A549 (cell line): ENCODE results near the gene GIT1. TPM values are rescaled to one million over a fixed set of nuclear protein-coding genes. Genes with fewer than 3 reads are reported as not detected.

Experiments used
- ATAC-seq, 2 experiments: fragments of 200-7000 bp in 1 of 2; fragments of >200 bp in 1 of 2; cut with Nextera tagmentation in 1 of 2; cut with Tn5 transposase in 1 of 2; 3 replicates each; pipeline versions ENCODE4 v1.8.0 to v1.9.1; 2018 to 2020; ENCODE audit warnings: mild to moderate bottlenecking in 1 of 2, moderate library complexity in 1 of 2
- CTCF ChIA-PET: fragments of 300-600 bp; sonication (Branson Sonifier 250); formaldehyde crosslinking; extraction: SDS; loops from one replicate; lab custom pipeline; 2021; ENCODE audit warnings: antibody characterized with exemption, inconsistent platforms; lab: Yijun Ruan, JAX
- POLR2A ChIA-PET: fragments of 350-600 bp; formaldehyde crosslinking; extraction: SDS; loops from one replicate; lab custom pipeline; 2021; ENCODE audit warnings: antibody characterized with exemption, inconsistent platforms; lab: Yijun Ruan, JAX
- DNase-seq, 2 experiments: peaks; one replicate each; pipeline versions ENCODE4 v3.0.0 to v3.0.0-alpha.2; 2011 to 2016; ENCODE audit warnings: low read depth in 1 of 2, low spot score in 1 of 2
- FAIRE-seq: peaks from 2 replicates; lab custom pipeline; 2011; peaks lifted over from hg19 to GRCh38; lab: Jason Lieb, UNC
- H3K27ac ChIP-seq, 2 experiments: fragments of >200 bp; sonication (Bioruptor Twin); formaldehyde crosslinking; 3 replicates each; pipeline ENCODE4 v1.5.1; 2016 to 2017
- H3K4me1 ChIP-seq: fragments of >200 bp; sonication (Bioruptor Twin); formaldehyde crosslinking; 3 replicates; pipeline ENCODE4 v1.6.1; 2016
- H3K4me2 ChIP-seq: fragments of >200 bp; sonication (Bioruptor Twin); formaldehyde crosslinking; 3 replicates; pipeline ENCODE4 v1.6.1; 2016
- H3K4me3 ChIP-seq: fragments of >200 bp; sonication (Bioruptor Twin); formaldehyde crosslinking; 3 replicates; pipeline ENCODE4 v1.5.1; 2016
- H3K9me3 ChIP-seq: fragments of >200 bp; sonication (Bioruptor Twin); formaldehyde crosslinking; 3 replicates; pipeline ENCODE4 v1.6.1; 2016
- ATOH8 ChIP-seq: fragments of 250-450 bp; sonication (Bioruptor Pico); IDR thresholded peaks from 2 replicates; pipeline ENCODE4 v1.5.0; 2020; ENCODE audit warnings: low read depth, mild to moderate bottlenecking, moderate library complexity
- CEBPB ChIP-seq, 2 experiments: fragments of >200 bp in 1 of 2; sonication (Bioruptor Twin) in 1 of 2; formaldehyde crosslinking in 1 of 2; IDR thresholded peaks; 2 replicates each; pipeline ENCODE4 v1.6.1; 2012 to 2016
- ESRRA ChIP-seq: fragments of 150-350 bp; IDR thresholded peaks from 2 replicates; pipeline ENCODE4 v1.6.1; 2014; ENCODE audit warnings: mild to moderate bottlenecking, low read length, borderline replicate concordance
- FOXS1 ChIP-seq: fragments of 250-450 bp; sonication (Bioruptor Pico); IDR thresholded peaks from 2 replicates; pipeline ENCODE4 v1.5.0; 2020; ENCODE audit warnings: mild to moderate bottlenecking, moderate library complexity
- HOXB5 ChIP-seq: fragments of 250-450 bp; sonication (Bioruptor Pico); IDR thresholded peaks from 2 replicates; pipeline ENCODE4 v1.5.0; 2020; ENCODE audit warnings: mild to moderate bottlenecking, moderate library complexity
- JUNB ChIP-seq: fragments of >200 bp; sonication (Bioruptor Twin); formaldehyde crosslinking; IDR thresholded peaks from 2 replicates; pipeline ENCODE4 v1.6.1; 2016
- MAFK ChIP-seq: fragments of 450-650 bp; IDR thresholded peaks from 2 replicates; pipeline ENCODE4 v1.6.1; 2014; ENCODE audit not compliant: partially characterized antibody
- TP53 ChIP-seq: fragments of 250-450 bp; sonication (Bioruptor Pico); IDR thresholded peaks from 2 replicates; pipeline ENCODE4 v1.5.0; 2021; ENCODE audit warnings: mild to moderate bottlenecking, moderate library complexity
- WGBS: methylation state at CpG from one replicate; pipeline ENCODE4 v1.1.6; 2017; ENCODE audit errors: missing lambda C conversion rate; 5-methylcytosine and 5-hydroxymethylcytosine counted together
- polyA plus RNA-seq, 4 experiments: library from polyadenylated mRNA; depleted of rRNA in 3 of 4; stranded (reverse); fragments of >200 nt; fragmentation: RNase III in 1 of 4; extraction: RNeasy Plus Mini Kit Qiagen cat#74134 plus additional on column Dnase treatment in 1 of 4; gene quantifications; 2 replicates in 3 of 4; 3 replicates in 1 of 4; pipeline ENCODE4 v1.2.3, GENCODE V29; 2011 to 2017

The GIT1 gene
- polyA plus RNA-seq, 2 of the 4 experiments (the other 2 are of a cell fraction): 47.8 to 53.0 TPM

DNA sequence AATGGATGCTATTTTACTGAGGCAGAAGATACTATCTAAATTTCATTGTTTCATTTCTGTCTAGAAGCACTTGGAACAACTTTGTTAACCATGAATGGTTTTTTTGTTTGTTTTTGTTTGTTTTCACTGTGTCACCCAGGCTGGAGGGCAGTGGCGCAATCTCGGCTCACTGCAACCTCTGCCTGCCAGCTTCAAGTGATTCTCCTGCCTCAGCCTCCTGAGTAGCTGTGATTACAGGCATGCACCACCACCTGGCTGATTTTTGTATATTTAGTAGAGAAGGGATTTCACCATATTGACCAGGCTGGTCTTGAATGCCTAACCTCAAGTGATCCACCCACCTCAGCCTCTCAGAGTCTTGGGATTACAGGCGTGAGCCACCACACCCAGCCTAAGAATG is 63.1 kb downstream of the GIT1 start:
- Histone ChIP-seq H3K27ac (no peak overlapping the region; a peak in 1 of 6 replicates), H3K4me2 (peak overlapping the region; percentile 23; the same call in 1 of the 3 replicates), H3K9me3 (no peaks in the 10 kb centered on the region), H3K4me3 (no peak overlapping the region), H3K4me1 (peaks cover 7% of the 10 kb centered on the region)
- FAIRE-seq: no peak
- CTCF ChIA-PET: interaction anchor here (0.6 to 2.9 kb wide), 3 partner anchors 10 to 1230 kb away, joined by 3 to 19 read pairs (median 11); no protein-coding TSS in a partner anchor
- peak in 1 of 2 experiments; percentile 52 for DNase-seq
- peak; percentile 64 to 90 for TF ChIP-seq CEBPB (IDR thresholded peaks at IDR 0.05)
- TF ChIP-seq HOXB5: no peak
- WGBS: 73% methylated on average over 3 of the region's 3 CpGs
- ATAC-seq: peak in 1 of 2 experiments; percentile 72; a peak in 3 of 6 replicates
- POLR2A ChIA-PET: no interaction called here

- H3K27ac ChIP-seq: no peak overlapping the region
- WGBS: 90% methylated on average over 3 of the region's 3 CpGs
- no peak for TF ChIP-seq JUNB
- TF ChIP-seq ESRRA: no peak
- TF ChIP-seq TP53 (CRISPR knock-in tag): no peak
- peak; percentile 84 for TF ChIP-seq MAFK
- TF ChIP-seq FOXS1 (CRISPR knock-in tag): no peak
- no peak for TF ChIP-seq ATOH8 (CRISPR knock-in tag)
- H3K9me3 ChIP-seq: no peaks in the 10 kb centered on the region
- ChIA-PET POLR2A (no interaction called here), CTCF (interaction anchor here (0.6 to 3.4 kb wide), 4 partner anchors 12 to 154 kb away, joined by 4 to 35 read pairs (median 18); no protein-coding TSS in a partner anchor)
- DNase-seq (no peak), ATAC-seq (no peak), FAIRE-seq (no peak)
- H3K4me3 ChIP-seq: no peak overlapping the region
- H3K4me1 ChIP-seq: peaks cover 7% of the 10 kb centered on the region
- no peak overlapping the region for H3K4me2 ChIP-seq
Observed at GRCh38 chr17:29524692-29525091, 64.8 kb downstream of the GIT1 start.

Other genes starting within 250 kb of the GIT1 start
- gene TAOK1, start 199.3 kb downstream of the GIT1 start, polyA plus RNA-seq (2011; rRNA removed): 46.7 and 47.1 TPM in 2 replicates
- gene TAOK1, start 199.3 kb downstream of the GIT1 start, polyA plus RNA-seq (2017; fragmentation: RNase III; extraction: RNeasy Plus Mini Kit Qiagen cat#74134 plus additional on column Dnase treatment): 18.2 to 19.6 TPM (median 18.7 TPM) in 3 replicates
- gene ABHD15, start 22.6 kb downstream of the GIT1 start, polyA plus RNA-seq (2011; rRNA removed): 13.5 and 16.5 TPM in 2 replicates
- 13.6 to 15.8 TPM (median 14.7 TPM) in 3 replicates for gene ABHD15, start 22.6 kb downstream of the GIT1 start, polyA plus RNA-seq (2017; fragmentation: RNase III; extraction: RNeasy Plus Mini Kit Qiagen cat#74134 plus additional on column Dnase treatment)
- gene TP53I13, start 20.9 kb downstream of the GIT1 start, polyA plus RNA-seq (2011; rRNA removed): 27.5 and 31.3 TPM in 2 replicates
- gene TP53I13, start 20.9 kb downstream of the GIT1 start, polyA plus RNA-seq (2017; fragmentation: RNase III; extraction: RNeasy Plus Mini Kit Qiagen cat#74134 plus additional on column Dnase treatment): 50.5 to 59.0 TPM (median 57.8 TPM) in 3 replicates
- 4.0 and 4.5 TPM in 2 replicates for gene ANKRD13B, start 3.5 kb upstream of the GIT1 start, polyA plus RNA-seq (2011; rRNA removed)
- gene ANKRD13B, start 3.5 kb upstream of the GIT1 start, polyA plus RNA-seq (2017; fragmentation: RNase III; extraction: RNeasy Plus Mini Kit Qiagen cat#74134 plus additional on column Dnase treatment): 15.3 to 17.8 TPM (median 16.4 TPM) in 3 replicates
- 5.0 and 6.1 TPM in 2 replicates for gene CORO6, start 33.3 kb upstream of the GIT1 start, polyA plus RNA-seq (2011; rRNA removed)
- 7.9 to 10.9 TPM (median 10.1 TPM) in 3 replicates for gene CORO6, start 33.3 kb upstream of the GIT1 start, polyA plus RNA-seq (2017; fragmentation: RNase III; extraction: RNeasy Plus Mini Kit Qiagen cat#74134 plus additional on column Dnase treatment)